GM23338 (cell line): Measurements from ENCODE around the gene IMPA2. TPM values are rescaled to one million over a fixed set of nuclear protein-coding genes. Genes with fewer than 3 reads are reported as not detected.

Experiments
- ATAC-seq: fragments of 200-7000 bp; cut with Tn5 transposase; 3 replicates; pipeline ENCODE4 v1.9.1; 2020
- DNase-seq: peaks from one replicate; pipeline ENCODE4 v3.0.0-alpha.2; 2015; ENCODE audit warnings: low spot score
- H2AFZ ChIP-seq: fragments of 200-600 bp; sonication (generic); 2 replicates; pipeline ENCODE4 v1.8.0; 2016; ENCODE audit warnings: antibody characterized with exemption, mild to moderate bottlenecking, moderate library complexity
- H3F3A ChIP-seq: fragments of 200-600 bp; sonication (generic); replicated peaks from 2 replicates; pipeline ENCODE4 v1.8.0; 2017; ENCODE audit warnings: antibody characterized with exemption, mixed run types, low read depth
- H3K27ac ChIP-seq: fragments of 200-600 bp; sonication (generic); 2 replicates; pipeline ENCODE4 v1.6.1; 2016; ENCODE audit warnings: low read depth
- H3K27me3 ChIP-seq: fragments of 200-600 bp; sonication (generic); 2 replicates; pipeline ENCODE4 v1.8.0; 2016; ENCODE audit warnings: mild to moderate bottlenecking, mixed run types, moderate library complexity; ENCODE audit not compliant: insufficient read depth
- H3K36me3 ChIP-seq: fragments of 200-600 bp; sonication (generic); 2 replicates; pipeline ENCODE4 v1.8.0; 2016; ENCODE audit warnings: mild to moderate bottlenecking; ENCODE audit not compliant: insufficient read depth
- H3K4me1 ChIP-seq: fragments of 200-600 bp; sonication (generic); 2 replicates; pipeline ENCODE4 v1.8.0; 2016; ENCODE audit warnings: mild to moderate bottlenecking, moderate library complexity; ENCODE audit not compliant: insufficient read depth
- H3K4me2 ChIP-seq: fragments of 200-600 bp; sonication (generic); 2 replicates; pipeline ENCODE4 v1.7.1; 2017; ENCODE audit warnings: mixed run types
- H3K4me3 ChIP-seq: fragments of 200-600 bp; sonication (generic); 2 replicates; pipeline ENCODE4 v1.6.1; 2016; ENCODE audit warnings: mixed run types
- H3K79me2 ChIP-seq: fragments of 200-600 bp; sonication (generic); replicated peaks from 2 replicates; pipeline ENCODE4 v1.8.0; 2017; ENCODE audit warnings: mild to moderate bottlenecking; ENCODE audit not compliant: insufficient read depth
- H3K9me2 ChIP-seq: fragments of 200-600 bp; sonication (generic); 2 replicates; pipeline ENCODE4 v1.8.0; 2017; ENCODE audit not compliant: insufficient read depth
- H4K20me1 ChIP-seq: fragments of 200-600 bp; sonication (generic); replicated peaks from 2 replicates; pipeline ENCODE4 v1.8.0; 2017; ENCODE audit warnings: mild to moderate bottlenecking; ENCODE audit not compliant: insufficient read depth
- H3K27ac Mint-ChIP-seq: 2 replicates; pipeline ENCODE4 v1.8.0; 2020; ENCODE audit warnings: inconsistent platforms, mild to moderate bottlenecking, moderate library complexity, mixed read lengths
- H3K27me3 Mint-ChIP-seq: 3 replicates; pipeline ENCODE4 v1.8.0; 2022; ENCODE audit warnings: low read depth, mild to moderate bottlenecking, moderate library complexity, mixed read lengths, inconsistent platforms; ENCODE audit not compliant: insufficient read depth, poor library complexity
- H3K36me3 Mint-ChIP-seq: 3 replicates; pipeline ENCODE4 v1.8.0; 2021; ENCODE audit warnings: low read depth, mild to moderate bottlenecking, inconsistent platforms, moderate library complexity, mixed read lengths
- H3K4me1 Mint-ChIP-seq: 3 replicates; pipeline ENCODE4 v1.8.0; 2020; ENCODE audit warnings: mild to moderate bottlenecking, inconsistent platforms, mixed read lengths
- H3K4me3 Mint-ChIP-seq: 3 replicates; pipeline ENCODE4 v1.8.0; 2021; ENCODE audit warnings: moderate library complexity, mild to moderate bottlenecking, inconsistent platforms, mixed read lengths
- H3K9me3 Mint-ChIP-seq: 3 replicates; pipeline ENCODE4 v1.8.0; 2020; ENCODE audit warnings: moderate library complexity, mild to moderate bottlenecking, inconsistent platforms, mixed read lengths
- CREB1 ChIP-seq: fragments of 250-450 bp; sonication (Bioruptor Pico); IDR thresholded peaks from 2 replicates; pipeline ENCODE4 v1.5.0; 2020; ENCODE audit warnings: low read depth, mild to moderate bottlenecking, moderate library complexity
- CTCF ChIP-seq, 2 experiments: fragments of 200-600 bp in 1 of 2; sonication (generic) in 1 of 2; conservative IDR thresholded peaks; 2 replicates each; pipeline versions ENCODE4 v1.5.1 to v1.6.1; 2016 to 2017; ENCODE audit warnings: antibody characterized with exemption in 2 of 2, low read depth in 2 of 2, mild to moderate bottlenecking in 2 of 2, moderate library complexity in 1 of 2
- ETS1 ChIP-seq: IDR thresholded peaks from 2 replicates; pipeline ENCODE4 v1.6.1; 2016; ENCODE audit warnings: antibody characterized with exemption
- EZH2 ChIP-seq: fragments of 200-600 bp; sonication (generic); IDR thresholded peaks from one replicate; pipeline ENCODE4 v1.8.0; 2017; ENCODE audit warnings: antibody characterized with exemption, mild to moderate bottlenecking, low read depth; ENCODE audit not compliant: unreplicated experiment
- EZH2phosphoT487 ChIP-seq: fragments of 200-600 bp; sonication (generic); IDR thresholded peaks from one replicate; pipeline ENCODE4 v1.8.1; 2018; ENCODE audit warnings: antibody characterized with exemption; ENCODE audit not compliant: unreplicated experiment
- JUNB ChIP-seq: IDR thresholded peaks from one replicate; pipeline ENCODE4 v1.6.1; 2016; ENCODE audit warnings: antibody characterized with exemption; ENCODE audit not compliant: unreplicated experiment
- NANOG ChIP-seq: IDR thresholded peaks from 2 replicates; pipeline ENCODE4 v1.6.1; 2016; ENCODE audit warnings: antibody characterized with exemption, borderline replicate concordance
- POLR2AphosphoS5 ChIP-seq: IDR thresholded peaks from 2 replicates; pipeline ENCODE4 v1.6.1; 2016; ENCODE audit warnings: antibody characterized with exemption, low read depth
- REST ChIP-seq: IDR thresholded peaks from one replicate; pipeline ENCODE4 v1.6.1; 2018; ENCODE audit warnings: antibody characterized with exemption; ENCODE audit not compliant: unreplicated experiment
- STAT1 ChIP-seq: IDR thresholded peaks from one replicate; pipeline ENCODE4 v1.6.1; 2016; ENCODE audit warnings: antibody characterized with exemption; ENCODE audit not compliant: unreplicated experiment
- ZNF114 ChIP-seq: fragments of 250-450 bp; sonication (Bioruptor Pico); IDR thresholded peaks from 2 replicates; pipeline ENCODE4 v1.5.0; 2020; ENCODE audit warnings: mild to moderate bottlenecking, moderate library complexity
- ZNF331 ChIP-seq: fragments of 250-450 bp; sonication (Bioruptor Pico); IDR thresholded peaks from 2 replicates; pipeline ENCODE4 v1.5.0; 2020; ENCODE audit warnings: low read depth, mild to moderate bottlenecking, moderate library complexity
- polyA plus RNA-seq: library from polyadenylated mRNA; unstranded; fragments of >200 nt; fragmentation: Nextera tagmentation; extraction: Ambion mirVana; gene quantifications from 2 replicates; pipeline ENCODE4 v1.2.1, GENCODE V29; 2016
- total RNA-seq: library from RNA; depleted of rRNA; stranded (reverse); fragments of >200 nt; shearing (Covaris generic); gene quantifications from 2 replicates; pipeline ENCODE4 v1.2.3, GENCODE V29; 2014

The IMPA2 gene
- total and polyA plus RNA-seq, 2 experiments from 2014 or later, result 50.4 to 122 TPM

- no peak for TF ChIP-seq NANOG
- TF ChIP-seq ETS1, result no peak
- no peak for TF ChIP-seq EZH2
- H3K9me3 Mint-ChIP-seq, result peaks cover 3% of the 10 kb centered on the region; the same call in 2 of the 3 replicates
- ATAC-seq, result no peak
Observed at GRCh38 chr18:11944252-11944651, 37.1 kb upstream of the IMPA2 start.

GRCh38 chr18:11944786-11945185 is 36.5 kb upstream of the IMPA2 start:
- H3K36me3 ChIP-seq, result no peaks in the 10 kb centered on the region
- no peak overlapping the region for H3K27ac ChIP-seq
- Mint-ChIP-seq H3K27ac (no peak overlapping the region), H3K36me3 (peaks cover 4% of the 10 kb centered on the region; the same call in 1 of the 3 replicates), H3K27me3 (peaks cover 9% of the 10 kb centered on the region), H3K4me1 (peaks cover 17% of the 10 kb centered on the region), H3K9me3 (peaks cover 3% of the 10 kb centered on the region; the same call in 2 of the 3 replicates), H3K4me3 (no peak overlapping the region)
- DNase-seq, result no peak
- no peak overlapping the region for H3K4me3 ChIP-seq
- H3K4me1 ChIP-seq, result peaks cover 15% of the 10 kb centered on the region
- no peak overlapping the region for H2AFZ ChIP-seq
- H3K4me2 ChIP-seq, result no peak overlapping the region
- H3K9me2 ChIP-seq, result no peaks in the 10 kb centered on the region
- H3K79me2 ChIP-seq, result no peaks in the 10 kb centered on the region
- ATAC-seq, result no peak
- no peaks in the 10 kb centered on the region for H3F3A ChIP-seq
- no peaks in the 10 kb centered on the region for H3K27me3 ChIP-seq
- H4K20me1 ChIP-seq, result no peaks in the 10 kb centered on the region
- TF ChIP-seq NANOG (no peak), ZNF114 (no peak), CTCF (conservative IDR thresholded peaks at IDR 0.05; ENCODE audit: low read depth in 2 of 2) (no peak), EZH2phosphoT487 (no peak), POLR2AphosphoS5 (no peak), CREB1 (CRISPR knock-in tag) (no peak), JUNB (no peak), EZH2 (no peak), REST (no peak), ETS1 (no peak), STAT1 (no peak), ZNF331 (CRISPR knock-in tag) (no peak)

More at GRCh38 chr18:11944252-11944651, 37.1 kb upstream of the IMPA2 start:
- Histone ChIP-seq H3F3A (no peaks in the 10 kb centered on the region), H3K27me3 (no peaks in the 10 kb centered on the region), H2AFZ (no peak overlapping the region), H3K4me3 (no peak overlapping the region), H3K4me2 (no peak overlapping the region), H3K27ac (no peak overlapping the region), H3K4me1 (peaks cover 13% of the 10 kb centered on the region), H3K79me2 (no peaks in the 10 kb centered on the region), H4K20me1 (no peaks in the 10 kb centered on the region), H3K36me3 (no peaks in the 10 kb centered on the region), H3K9me2 (no peaks in the 10 kb centered on the region)
- Mint-ChIP-seq H3K4me3 (no peak overlapping the region), H3K27me3 (peaks cover 9% of the 10 kb centered on the region), H3K36me3 (peaks cover 4% of the 10 kb centered on the region; the same call in 1 of the 3 replicates), H3K27ac (no peak overlapping the region), H3K4me1 (peaks cover 15% of the 10 kb centered on the region)
- DNase-seq, result no peak
